Ovary (tissue), 9 donors: ENCODE measurements around the gene XPA. TPM values are rescaled to one million over a fixed set of nuclear protein-coding genes. Genes with fewer than 3 reads are reported as not detected.

Experiments
- DNase-seq, 5 donors: peaks; one replicate each; pipeline ENCODE4 v3.0.0-alpha.2; 2019 to 2020
- H3K27ac ChIP-seq, 2 donors: fragments of 200-600 bp; one replicate each; pipeline versions ENCODE4 v1.5.1 to v1.8.0; 2019 to 2022
- H3K27me3 ChIP-seq: fragments of 200-600 bp; one replicate; pipeline ENCODE4 v1.8.0; 2022
- H3K36me3 ChIP-seq: fragments of 200-600 bp; sonication (generic); one replicate; pipeline ENCODE4 v1.5.1; 2019
- H3K4me1 ChIP-seq: one replicate; pipeline ENCODE4 v1.8.1; 2013; ENCODE audit warnings: mild to moderate bottlenecking, moderate library complexity; ENCODE audit not compliant: insufficient read depth
- H3K4me3 ChIP-seq: fragments of 200-600 bp; sonication (generic); one replicate; pipeline ENCODE4 v1.5.1; 2017
- H3K9me3 ChIP-seq, 2 donors: fragments of 200-600 bp in 1 of 2; sonication (generic) in 1 of 2; one replicate each; pipeline versions ENCODE4 v1.5.1 to v1.8.1; 2013 to 2019; ENCODE audit warnings: mild to moderate bottlenecking in 1 of 2, moderate library complexity in 1 of 2
- CTCF ChIP-seq, 3 donors: fragments of 450-650 bp in 2 of 3; fragments of 200-600 bp in 1 of 3; IDR thresholded peaks; one replicate each; pipeline versions ENCODE4 v1.5.1 to v1.8.0; 2016 to 2022; ENCODE audit warnings: antibody characterized with exemption in 3 of 3, mild to moderate bottlenecking in 1 of 3
- EP300 ChIP-seq: sonication (generic); formaldehyde crosslinking; IDR thresholded peaks from one replicate; pipeline ENCODE4 v1.6.1; 2017; ENCODE audit warnings: antibody characterized with exemption
- POLR2A ChIP-seq: fragments of 450-650 bp; IDR thresholded peaks from one replicate; pipeline ENCODE4 v1.6.1; 2017; ENCODE audit warnings: antibody characterized with exemption, mild to moderate bottlenecking, moderate library complexity
- WGBS, 3 donors: extraction: QIAGEN DNeasy Blood & Tissue Kit in 1 of 3; methylation state at CpG; one replicate each; pipeline versions ENCODE4 v1.1.5 to v1.1.7; 2013 to 2017; 5-methylcytosine and 5-hydroxymethylcytosine counted together
- intact Hi-C, 4 donors: fragments of 100-400 bp; cut with DNase I; formaldehyde crosslinking; loops; one replicate each; pipeline versions ENCODE4 v1.11.0 to v1.15.1; 2022 to 2023
- polyA plus RNA-seq, 2 donors: library from polyadenylated mRNA; stranded (reverse); fragments of 200-250 nt in 1 of 2; fragments of 350-450 nt in 1 of 2; fragmentation: Illumina TruSeq in 1 of 2; extraction: RNeasy Lipid Tissue Mini Kit (QIAGEN cat#74804) in 1 of 2; gene quantifications; one replicate each; pipeline ENCODE4 v1.2.3, GENCODE V29; 2013 to 2014
- total RNA-seq, 7 donors: library from RNA; depleted of rRNA in 2 of 7; stranded (reverse); fragments of >200 nt in 2 of 7; fragmentation: NEBNext Ultra II Directional in 3 of 7; extraction: Animal tissue kit (Norgen Biotek cat#: 25700) in 3 of 7; gene quantifications; one replicate each; pipeline versions ENCODE4 v1.1.0 to v1.2.4, GENCODE V29; 2016 to 2023
- donor health status: DM: no; HTN: no; CAD: no; lungs with moderate emphysema.
- donor health status: DM: no; HTN: no; CAD: no.
- donor health status: Bipolar disorder and iron deficiency.
- donor health status: DM: yes; HTN: yes; CAD: no.
- donor health status: DM: no; HTN: no; CAD: no.
- donor health status: DM: yes; HTN: yes; CAD: no.

Gene XPA
- total and polyA plus RNA-seq, 9 donors = 13.7 to 23.6 (median 16.7) TPM

- no peaks in the 10 kb centered on the region for H3K4me1 ChIP-seq
These were observed 26.7 kb upstream of the XPA start for GRCh38 chr9:97723819-97724218.

GRCh38 chr9:97722331-97722730, 25.2 kb upstream of the XPA start:
- no peak overlapping the region for H3K27ac ChIP-seq
- 54 to 62% (median 55%) methylated on average over 2 of the region's 2 CpGs for WGBS, 3 donors

More at GRCh38 chr9:97723819-97724218, 26.7 kb upstream of the XPA start:
- Histone ChIP-seq H3K36me3 (no peaks in the 10 kb centered on the region), H3K4me3 (no peak overlapping the region), H3K27me3 (no peaks in the 10 kb centered on the region), H3K9me3 (no peaks in the 10 kb centered on the region), H3K27ac (no peak overlapping the region)
- no peak for TF ChIP-seq POLR2A
- TF ChIP-seq CTCF (IDR thresholded peaks at IDR 0.05) = no peak
- TF ChIP-seq EP300 = no peak
- DNase-seq = no peak
- intact Hi-C loops = no loop called here
- 37 to 57% (median 45%) methylated on average over 2 of the region's 2 CpGs for WGBS, 3 donors

GRCh38 chr9:97721396-97721795, 24.3 kb upstream of the XPA start:
- WGBS, 3 donors = 59 to 84% (median 64%) methylated on average over 2 of the region's 2 CpGs

More at GRCh38 chr9:97722331-97722730, 25.2 kb upstream of the XPA start:
- no peak for DNase-seq
- intact Hi-C loops = no loop called here
- H3K4me3 ChIP-seq = no peak overlapping the region
- H3K27me3 ChIP-seq = no peaks in the 10 kb centered on the region
- no peaks in the 10 kb centered on the region for H3K36me3 ChIP-seq
- no peaks in the 10 kb centered on the region for H3K4me1 ChIP-seq
- no peaks in the 10 kb centered on the region for H3K9me3 ChIP-seq
- TF ChIP-seq CTCF (IDR thresholded peaks at IDR 0.05) (no peak), EP300 (no peak), POLR2A (no peak)

GRCh38 chr9:97717866-97718265, 20.7 kb upstream of the XPA start:
- no peaks in the 10 kb centered on the region for H3K27me3 ChIP-seq
- no peaks in the 10 kb centered on the region for H3K4me1 ChIP-seq
- no peak overlapping the region for H3K27ac ChIP-seq
- intact Hi-C loops = no loop called here
- H3K9me3 ChIP-seq = no peaks in the 10 kb centered on the region
- TF ChIP-seq POLR2A (no peak), CTCF (IDR thresholded peaks at IDR 0.05) (no peak), EP300 (no peak)
- no peak for DNase-seq
- H3K36me3 ChIP-seq = no peaks in the 10 kb centered on the region
- WGBS, 3 donors = 52 to 67% (median 54%) methylated on average over 3 of the region's 3 CpGs
- H3K4me3 ChIP-seq = no peak overlapping the region

More at GRCh38 chr9:97721396-97721795, 24.3 kb upstream of the XPA start:
- TF ChIP-seq CTCF (IDR thresholded peaks at IDR 0.05) (no peak), POLR2A (no peak)
- Histone ChIP-seq H3K27ac (no peak overlapping the region), H3K4me3 (no peak overlapping the region), H3K9me3 (no peaks in the 10 kb centered on the region), H3K27me3 (no peaks in the 10 kb centered on the region), H3K36me3 (no peaks in the 10 kb centered on the region), H3K4me1 (no peaks in the 10 kb centered on the region)
- DNase-seq = no peak
- intact Hi-C loops = no loop called here
